HepG2 (cell line): Measurements from ENCODE around the gene SLU7.

ENCODE experiments used
- ATF4 ChIP-seq, 2 experiments: fragments of 450-650 bp in 1 of 2; sonication (generic) in 1 of 2; formaldehyde crosslinking; IDR thresholded peaks; 2 replicates each; pipeline versions ENCODE4 v1.5.0 to v1.8.0; 2020 to 2022; ENCODE audit warnings: mild to moderate bottlenecking in 1 of 2, missing genetic modification reagents in 1 of 2
- BRF2 ChIP-seq: sonication (generic); formaldehyde crosslinking; IDR thresholded peaks from 2 replicates; pipeline ENCODE4 v1.8.1; 2022; ENCODE audit warnings: mild to moderate bottlenecking, missing genetic modification reagents
- POLR2AphosphoS5 ChIP-seq: IDR thresholded peaks from 2 replicates; pipeline ENCODE4 v1.6.1; 2012; ENCODE audit warnings: low read depth, low read length
- REPIN1 ChIP-seq: sonication (generic); formaldehyde crosslinking; IDR thresholded peaks from 2 replicates; pipeline ENCODE4 v1.8.0; 2022; ENCODE audit warnings: missing genetic modification reagents, low read depth, mild to moderate bottlenecking, borderline replicate concordance
- SIX4 ChIP-seq: sonication (generic); formaldehyde crosslinking; IDR thresholded peaks from 2 replicates; pipeline ENCODE4 v1.4.0; 2020; ENCODE audit warnings: missing genetic modification reagents
- SOX13 ChIP-seq, 3 experiments: fragments of 450-650 bp in 1 of 3; sonication (generic) in 1 of 3; formaldehyde crosslinking in 1 of 3; IDR thresholded peaks in 2 of 3; conservative IDR thresholded peaks in 1 of 3; 2 replicates each; pipeline versions ENCODE4 v1.5.0 to v1.6.1; 2016 to 2020; ENCODE audit warnings: antibody characterized with exemption in 1 of 3, mild to moderate bottlenecking in 1 of 3, missing compliant biosample characterization in 1 of 3, missing genetic modification reagents in 1 of 3, moderate library complexity in 1 of 3
- XBP1 ChIP-seq: sonication (generic); formaldehyde crosslinking; IDR thresholded peaks from 2 replicates; pipeline ENCODE4 v1.5.0; 2020; ENCODE audit warnings: missing genetic modification reagents
- ZBTB21 ChIP-seq: sonication (generic); formaldehyde crosslinking; IDR thresholded peaks from 2 replicates; pipeline ENCODE4 v1.4.0; 2020; ENCODE audit warnings: missing genetic modification reagents
- ZFP82 ChIP-seq: sonication (generic); formaldehyde crosslinking; IDR thresholded peaks from 2 replicates; pipeline ENCODE4 v1.5.1; 2020; ENCODE audit warnings: mild to moderate bottlenecking, missing genetic modification reagents, borderline replicate concordance
- ZNF639 ChIP-seq: conservative IDR thresholded peaks from 2 replicates; pipeline ENCODE4 v1.6.1; 2018; ENCODE audit warnings: missing genetic modification reagents

- no peak for TF ChIP-seq BRF2 (CRISPR knock-in tag)
- TF ChIP-seq ATF4 (CRISPR knock-in tag; IDR thresholded peaks at IDR 0.05): no peak
- TF ChIP-seq ZNF639 (CRISPR knock-in tag): no peak
- no peak for TF ChIP-seq SIX4 (CRISPR knock-in tag)
- TF ChIP-seq XBP1 (CRISPR knock-in tag): no peak
- no peak for TF ChIP-seq ZBTB21 (CRISPR knock-in tag)
- TF ChIP-seq REPIN1 (CRISPR knock-in tag): no peak
- TF ChIP-seq ZFP82 (CRISPR knock-in tag): no peak
- no peak for TF ChIP-seq SOX13 (IDR thresholded peaks at IDR 0.05)
- TF ChIP-seq SOX13 (CRISPR knock-in tag; conservative IDR thresholded peaks at IDR 0.05 in 1 of 2, IDR thresholded peaks at IDR 0.05 in 1 of 2): no peak
- TF ChIP-seq POLR2AphosphoS5: no peak
Observed at GRCh38 chr5:160353379-160353778, 65.5 kb downstream of the SLU7 start.
